Occipital lobe (tissue), 2 donors: Measurements from ENCODE around the gene PRKCA. TPM values are rescaled to one million over a fixed set of nuclear protein-coding genes. Genes with fewer than 3 reads are reported as not detected.
"Not testable (repeated sequence)": the region's sequence is repeated elsewhere in the genome, so short reads cannot be mapped to it uniquely, and the experiment has no call there.

Source experiments
- DNase-seq: peaks from one replicate; lab custom pipeline; 2025; lab: John Stamatoyannopoulos, UW
- total RNA-seq: library from RNA; depleted of rRNA; stranded (reverse); fragments of >200 nt; gene quantifications from one replicate; pipeline ENCODE4 v1.2.3, GENCODE V29; 2014

PRKCA gene
- total RNA-seq, 1 donor from 2014 or later: 29.9 TPM

DNA sequence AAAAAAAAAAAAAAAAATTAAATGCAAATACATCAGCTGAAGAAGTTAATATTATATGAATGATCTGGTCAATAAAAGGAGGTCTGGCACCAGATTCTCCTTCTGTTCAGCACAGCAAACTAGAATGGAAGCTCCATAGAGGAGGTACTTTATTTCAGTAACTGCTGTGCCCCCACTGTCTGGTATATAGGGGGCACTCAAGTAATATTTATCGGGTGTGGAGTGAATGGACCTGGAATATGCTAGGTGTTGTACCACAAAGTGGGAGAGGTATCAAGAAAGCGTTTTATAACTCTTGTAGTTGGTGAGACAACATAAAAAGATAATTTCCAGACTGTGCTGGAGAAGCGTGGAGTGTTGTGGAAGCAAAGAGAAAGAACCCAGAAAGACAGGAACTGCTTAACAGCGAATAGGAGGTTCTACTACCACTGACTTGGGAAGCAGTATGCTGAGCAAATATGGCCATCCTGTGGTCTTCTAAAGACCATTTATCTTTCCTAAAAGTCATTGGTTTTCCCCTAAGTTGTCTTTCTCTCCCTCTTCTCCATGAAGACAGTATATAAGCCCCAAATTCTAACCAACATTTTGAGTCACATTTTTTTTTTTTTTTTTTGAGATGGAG is 12.2 kb upstream of the PRKCA start:
- DNase-seq: no peak

DNA sequence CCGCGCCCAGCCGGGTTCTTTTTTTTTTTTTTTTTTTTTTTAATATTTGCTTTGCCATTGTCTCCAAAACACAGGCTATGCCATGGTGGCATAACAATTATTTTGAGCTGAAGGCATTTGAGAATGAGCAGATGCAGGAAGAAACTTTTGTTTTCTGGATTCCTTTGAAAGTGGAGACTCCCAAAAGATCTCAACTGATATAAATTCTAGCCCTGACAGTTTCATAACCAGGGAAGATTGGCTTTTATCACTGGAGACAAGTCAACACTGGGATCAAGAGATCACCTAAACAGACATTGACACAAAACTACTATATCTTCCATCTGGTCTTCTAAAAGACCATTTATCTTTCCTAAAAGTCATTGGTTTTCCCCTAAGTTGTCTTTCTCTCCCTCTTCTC is 10.1 kb upstream of the PRKCA start:
- no peak for DNase-seq

DNA sequence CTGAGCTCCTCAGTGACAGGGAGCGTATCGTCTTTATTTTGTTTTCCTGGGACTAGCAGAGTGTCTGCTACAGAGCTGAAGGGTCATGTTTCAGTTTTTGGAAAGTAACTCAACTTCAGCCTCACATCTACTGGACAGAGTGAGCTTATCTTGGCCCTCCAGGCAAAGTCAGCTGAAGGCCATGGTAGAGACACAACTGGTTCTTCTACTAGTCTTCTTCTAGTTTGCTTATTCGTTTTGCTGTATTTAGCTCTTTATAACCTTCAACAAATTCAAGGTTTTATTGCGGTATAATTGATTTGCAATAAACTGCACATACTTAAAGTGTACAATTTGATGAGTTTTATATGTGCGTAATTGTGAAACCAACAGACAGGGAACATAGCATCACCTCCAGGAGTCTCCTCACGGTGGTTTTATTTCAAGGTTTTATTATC is 6.1 kb upstream of the PRKCA start:
- no peak for DNase-seq

DNA sequence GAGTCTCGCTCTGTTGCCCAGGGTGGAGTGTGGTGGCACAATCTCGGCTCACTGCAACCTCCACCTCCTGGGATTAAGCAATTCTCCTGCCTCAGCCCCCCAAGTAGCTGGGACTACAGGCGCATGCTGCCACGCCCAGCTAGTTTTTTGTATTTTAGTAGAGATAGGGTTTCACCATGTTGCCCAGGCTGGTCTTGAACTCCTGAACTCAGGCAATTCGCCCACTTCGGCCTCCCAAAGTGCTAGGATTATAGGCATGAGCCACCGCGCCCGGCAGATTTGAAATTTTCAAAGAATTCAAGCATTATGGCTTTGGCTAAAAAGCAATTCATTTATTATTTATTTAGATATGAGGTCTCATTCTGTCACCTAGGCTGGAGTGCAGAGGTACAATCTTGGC is 5.0 kb upstream of the PRKCA start:
- DNase-seq: not testable (repeated sequence)

DNA sequence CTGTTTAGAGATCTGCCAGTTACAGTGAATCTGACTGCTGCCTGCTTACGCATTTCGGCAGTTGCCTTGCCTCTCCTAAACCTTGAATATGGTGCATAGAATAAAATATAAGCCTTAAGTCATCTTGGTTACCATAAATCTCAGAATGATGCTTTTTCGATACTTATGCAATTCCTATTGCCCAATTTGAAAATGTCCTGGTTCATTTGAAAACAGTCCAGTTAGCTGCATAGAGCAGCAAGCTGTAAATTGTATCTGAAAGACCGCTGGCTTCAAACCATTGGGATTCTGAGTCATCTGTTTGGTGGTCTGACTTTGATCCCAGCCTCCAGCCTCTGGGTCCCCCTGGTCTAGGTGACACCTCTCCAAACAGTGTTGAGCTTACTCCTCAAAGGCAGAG is 2.7 kb upstream of the PRKCA start:
- no peak for DNase-seq

DNA sequence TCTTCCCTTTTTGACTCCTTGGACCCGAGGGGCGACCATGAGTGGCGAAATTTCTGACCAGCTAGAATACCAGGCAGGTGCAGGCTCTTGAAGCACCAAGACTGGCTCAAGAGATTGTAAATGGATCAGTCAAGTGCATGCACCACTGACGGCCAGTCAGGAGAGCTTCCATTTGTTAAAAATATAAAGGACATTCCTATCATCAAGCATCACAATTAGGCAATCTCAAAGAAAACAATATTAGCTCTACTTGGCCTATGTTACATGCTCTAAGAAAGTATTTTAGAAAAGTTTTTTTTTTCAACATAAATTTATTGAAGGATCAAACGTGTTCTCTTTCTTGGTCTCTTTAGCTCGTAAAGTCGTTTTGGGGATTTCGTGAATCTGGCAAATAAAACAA is 1.5 kb upstream of the PRKCA start:
- DNase-seq: no peak

DNA sequence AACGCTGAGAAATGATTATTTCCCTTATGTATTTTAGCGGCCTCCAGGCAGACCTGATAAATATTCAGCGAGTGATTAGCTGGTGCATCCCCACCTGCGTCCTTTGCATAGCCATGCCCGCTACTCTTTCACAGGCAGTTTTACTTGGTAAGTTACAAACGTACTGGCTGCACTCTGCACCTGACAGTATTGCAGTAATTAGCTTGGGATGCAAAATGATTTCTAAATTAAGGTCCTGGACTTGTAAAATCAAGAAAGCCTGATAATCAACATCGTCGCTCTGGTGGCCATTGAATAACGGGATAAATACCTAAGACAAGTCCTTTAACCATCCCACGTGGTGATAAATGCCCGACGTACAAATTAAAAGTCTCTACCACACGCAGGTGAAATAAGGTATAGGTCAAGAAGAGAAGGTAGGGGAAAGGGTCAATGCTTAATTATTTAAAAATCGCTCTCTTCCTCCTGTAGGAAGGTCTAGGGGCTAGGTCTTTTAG is 998 bp upstream of the PRKCA start:
- DNase-seq: no peak

DNA sequence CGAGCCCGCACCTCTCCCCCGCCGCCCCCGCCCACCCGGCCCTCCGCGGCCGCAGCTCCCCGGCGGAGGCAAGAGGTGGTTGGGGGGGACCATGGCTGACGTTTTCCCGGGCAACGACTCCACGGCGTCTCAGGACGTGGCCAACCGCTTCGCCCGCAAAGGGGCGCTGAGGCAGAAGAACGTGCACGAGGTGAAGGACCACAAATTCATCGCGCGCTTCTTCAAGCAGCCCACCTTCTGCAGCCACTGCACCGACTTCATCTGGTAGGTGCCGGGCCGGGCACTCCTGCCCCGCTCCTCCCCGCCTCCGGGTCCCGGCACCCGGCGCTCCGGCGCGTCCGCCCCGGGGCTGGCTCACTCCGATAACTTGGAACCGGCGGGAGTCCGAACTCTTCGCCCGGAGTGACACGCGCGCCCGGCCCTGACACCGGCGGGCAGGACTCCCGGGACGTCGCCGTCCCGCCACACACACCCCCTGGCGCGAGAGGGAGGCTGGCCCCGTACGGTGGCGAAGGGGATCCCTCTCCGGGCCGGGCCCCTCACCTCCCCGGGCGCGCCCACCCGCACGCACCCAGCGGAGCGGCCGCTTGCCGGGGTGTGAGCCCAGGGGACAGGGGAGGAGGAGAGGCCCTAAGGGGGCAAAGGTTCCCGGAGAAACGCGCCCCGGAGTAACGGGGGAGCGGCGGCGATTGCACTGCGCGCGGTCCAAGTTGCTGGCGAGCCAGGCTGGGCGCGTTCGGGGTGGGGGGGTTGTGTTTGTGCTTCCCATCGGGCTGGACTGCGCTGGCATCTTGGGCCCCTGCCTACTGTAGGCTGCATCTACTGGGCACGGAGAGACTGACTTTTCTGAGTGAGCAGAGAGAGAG is 581 bp downstream of the PRKCA start:
- DNase-seq: peak; percentile 42

DNA sequence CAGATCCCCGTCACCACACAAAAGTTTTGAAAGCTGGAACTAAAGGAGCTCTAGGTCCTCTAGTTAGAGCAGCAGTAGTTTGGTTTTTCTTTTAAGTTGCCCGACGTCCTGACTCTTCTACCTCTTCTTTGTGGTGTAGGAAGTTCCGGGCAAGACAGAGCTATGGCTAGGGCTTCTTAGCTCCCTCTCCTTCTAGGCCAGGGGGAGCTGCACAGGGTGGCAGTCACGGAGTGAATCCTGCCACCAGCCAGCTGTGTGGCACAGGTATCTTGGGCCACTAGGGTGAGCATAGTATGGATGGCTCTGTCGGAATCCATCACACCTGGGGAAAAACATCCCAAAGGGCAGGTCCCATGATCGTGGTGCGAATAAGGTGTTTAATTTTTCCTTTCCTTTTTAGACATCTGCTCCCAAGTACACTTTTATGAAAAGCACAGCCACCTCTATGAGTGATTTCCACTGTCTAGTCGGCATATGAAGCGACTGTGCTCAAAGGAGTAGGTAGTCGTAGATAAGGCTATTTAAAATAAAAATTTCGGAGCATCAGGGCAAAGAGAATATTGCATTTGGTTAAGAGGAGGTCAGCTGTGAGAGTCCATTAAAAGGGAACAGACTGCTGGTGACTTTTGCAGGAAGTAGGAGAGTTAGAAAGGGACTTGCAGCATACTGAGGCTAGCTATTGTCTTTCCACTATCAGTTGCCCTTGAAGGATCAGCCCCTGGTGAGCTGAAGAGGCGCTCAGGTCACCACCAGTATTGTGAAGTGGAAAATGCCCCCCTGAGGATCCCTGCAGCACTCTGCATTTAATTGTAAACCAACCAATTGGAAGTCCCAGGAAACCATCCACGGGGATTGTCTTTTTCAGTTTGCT is 2.1 kb downstream of the PRKCA start:
- DNase-seq: no peak

DNA sequence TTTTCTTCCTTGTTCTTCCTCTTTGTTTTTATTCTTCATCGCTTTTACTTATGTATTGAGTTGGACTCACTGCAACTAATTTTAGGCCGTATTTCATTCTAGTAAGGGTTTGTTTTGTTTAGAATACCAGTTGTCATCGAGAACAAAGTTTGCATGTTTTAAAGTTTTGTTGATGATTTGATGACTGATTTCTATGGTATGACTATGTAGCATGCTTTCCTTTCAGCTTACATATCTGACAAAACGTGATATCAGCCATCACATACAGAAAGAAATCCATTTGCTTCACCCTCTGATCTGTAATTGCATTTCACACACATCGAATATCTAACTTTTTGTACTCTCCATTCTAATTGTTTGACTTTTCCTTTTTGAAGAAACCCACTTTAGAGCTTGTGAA is 4.0 kb downstream of the PRKCA start:
- no peak for DNase-seq

DNA sequence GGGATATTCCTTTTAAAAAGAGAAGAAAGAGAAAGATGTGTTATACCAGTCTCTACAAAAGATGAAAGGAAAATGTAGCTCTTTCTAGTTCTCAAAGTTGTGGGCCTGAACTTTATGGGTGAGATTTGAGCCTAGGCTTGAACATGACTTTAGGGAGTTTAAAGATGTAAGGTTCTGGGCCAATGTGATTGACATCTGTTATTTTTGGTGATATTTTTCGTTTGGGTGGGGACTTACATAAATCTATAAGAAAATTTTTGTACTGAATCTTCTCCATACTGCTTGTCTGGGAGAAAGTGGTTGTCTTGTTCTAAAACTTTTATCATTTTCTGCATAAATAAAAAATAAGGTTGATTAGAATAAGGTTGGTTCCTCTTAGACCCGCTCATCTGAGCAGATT is 4.8 kb downstream of the PRKCA start:
- no peak for DNase-seq

DNA sequence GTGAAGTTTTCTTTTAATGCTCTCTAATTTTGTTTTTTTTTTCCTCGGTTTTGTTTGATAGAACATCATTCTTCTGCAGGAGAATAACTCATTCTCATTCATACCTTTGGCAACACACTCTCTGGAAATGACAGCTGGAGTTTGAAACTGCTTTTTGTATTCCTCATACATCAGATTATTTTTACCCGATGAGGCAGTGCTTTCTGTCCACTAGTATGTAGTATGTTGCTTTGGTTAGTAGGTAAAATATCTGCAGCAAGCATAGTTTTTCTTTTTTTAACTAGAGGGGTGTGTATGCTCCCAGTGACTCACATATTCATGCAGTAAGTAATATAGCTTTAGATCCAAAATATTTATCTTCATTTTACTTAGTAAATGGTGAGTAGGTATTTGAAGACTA is 6.4 kb downstream of the PRKCA start:
- DNase-seq: no peak

DNA sequence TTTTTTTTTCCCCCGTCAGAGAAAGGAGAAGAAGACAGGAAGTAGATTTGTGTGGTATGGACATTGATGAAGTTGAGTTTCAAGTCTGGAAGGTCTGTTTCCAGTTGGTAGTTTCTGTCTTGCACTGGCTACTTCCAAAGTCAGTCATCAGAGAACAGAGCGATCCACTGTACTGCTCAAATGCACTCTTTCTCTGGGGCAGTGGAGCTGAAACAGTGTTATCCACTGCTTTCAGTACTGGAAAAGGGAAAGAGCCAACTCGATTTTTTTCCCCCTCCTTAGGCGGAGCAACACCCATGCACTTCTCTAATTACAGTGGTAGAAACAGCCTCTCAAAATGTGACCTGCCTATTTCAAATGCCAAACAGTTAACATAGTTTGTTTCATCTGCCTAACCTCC is 7.4 kb downstream of the PRKCA start:
- no peak for DNase-seq

DNA sequence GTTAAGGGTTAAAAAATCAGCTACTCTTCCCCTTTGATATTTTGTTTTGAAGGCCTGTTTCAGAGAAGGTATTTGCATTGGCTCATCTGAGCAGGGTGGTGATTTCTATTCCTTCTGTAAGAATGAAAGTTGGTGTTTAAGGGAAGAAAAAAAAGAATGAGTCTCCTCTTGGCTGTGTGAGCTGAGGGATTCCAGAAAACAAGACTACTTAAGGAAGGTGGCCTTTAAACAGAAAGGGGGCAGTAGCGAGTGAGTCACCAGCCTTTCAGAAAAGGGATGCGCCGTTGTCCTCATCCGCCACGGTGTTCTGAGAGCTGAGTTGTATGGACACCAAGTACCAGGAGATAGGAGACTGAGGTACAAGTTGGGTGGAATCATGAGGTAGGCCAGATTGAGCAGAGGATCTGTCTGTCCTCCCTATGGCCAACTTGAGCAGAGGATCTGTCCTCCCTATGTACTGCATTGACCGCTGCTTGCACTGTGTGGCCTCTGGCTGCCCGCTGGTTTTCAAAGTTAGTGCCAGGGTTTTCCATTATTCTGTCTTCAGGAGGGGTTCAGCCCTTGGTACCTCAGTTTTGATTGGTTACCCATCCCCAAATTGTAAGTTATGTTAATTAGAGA is 8.2 kb downstream of the PRKCA start:
- DNase-seq: no peak

DNA sequence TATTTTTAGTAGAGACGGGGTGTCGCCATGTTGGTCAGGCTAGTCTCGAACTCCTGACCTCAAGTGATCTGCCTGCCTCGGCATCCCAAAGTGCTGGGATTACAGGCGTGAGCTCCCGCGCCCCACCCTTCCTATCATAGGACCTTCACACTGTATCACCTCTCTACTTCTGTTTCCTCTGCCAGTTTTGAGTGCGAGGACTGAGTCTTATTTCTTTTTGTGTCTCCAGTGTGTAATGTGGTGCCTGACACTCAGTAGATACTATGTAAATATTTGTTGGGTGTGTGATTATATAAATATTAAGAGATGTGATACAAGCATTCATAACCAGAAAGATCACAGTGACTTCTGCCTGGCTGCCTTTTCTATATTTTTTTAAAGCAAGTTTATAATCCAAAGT is 10.5 kb downstream of the PRKCA start:
- DNase-seq: no peak

DNA sequence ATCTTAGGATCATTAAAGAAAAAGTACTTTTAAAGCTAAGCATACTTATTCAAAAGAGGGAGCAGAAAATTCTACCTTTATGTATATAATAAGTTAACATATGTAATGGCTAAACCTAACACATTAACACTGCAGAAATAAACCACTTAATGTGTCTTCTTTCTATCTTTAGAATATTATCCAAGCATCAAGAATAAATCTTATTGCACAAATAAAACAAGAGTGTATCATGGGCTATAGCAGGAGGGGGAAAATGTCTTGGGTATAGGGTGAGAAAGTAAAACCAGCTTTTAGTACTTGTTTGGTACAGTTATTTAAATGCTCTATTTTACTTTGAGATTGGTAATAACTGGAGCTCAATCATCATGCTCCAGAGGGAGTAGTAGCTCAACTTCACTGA is 10.9 kb downstream of the PRKCA start:
- no peak for DNase-seq

DNA sequence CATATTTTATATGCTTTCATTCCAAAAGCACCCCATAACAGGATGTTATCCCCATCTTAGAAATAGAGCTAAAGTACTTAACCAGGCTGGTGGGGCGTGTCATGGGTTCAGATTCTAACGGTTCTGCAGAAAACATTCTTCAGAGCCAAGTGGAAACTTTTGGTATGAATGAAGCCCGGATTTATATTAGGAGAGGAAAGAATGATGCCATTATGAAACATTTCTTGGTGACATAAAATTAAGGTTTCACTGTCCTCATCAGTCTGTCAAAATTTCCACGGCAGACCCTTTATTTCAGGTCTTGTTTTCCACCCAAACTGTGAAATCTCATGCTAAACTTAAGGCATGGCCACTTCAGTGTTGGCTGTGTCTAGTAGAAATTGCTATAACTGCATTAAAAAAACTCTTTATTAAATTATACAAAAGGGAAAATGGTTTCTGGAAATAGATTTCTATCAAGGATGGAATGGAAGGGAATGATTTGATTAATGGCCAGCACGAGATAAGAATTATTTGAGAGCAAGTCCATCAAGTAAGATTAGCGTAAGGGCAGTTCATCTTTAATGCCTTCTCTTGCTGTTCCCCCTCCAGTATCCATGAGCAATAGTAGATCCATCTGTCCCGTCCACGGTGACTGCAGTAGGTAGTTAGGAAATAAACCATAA is 11.7 kb downstream of the PRKCA start:
- no peak for DNase-seq

DNA sequence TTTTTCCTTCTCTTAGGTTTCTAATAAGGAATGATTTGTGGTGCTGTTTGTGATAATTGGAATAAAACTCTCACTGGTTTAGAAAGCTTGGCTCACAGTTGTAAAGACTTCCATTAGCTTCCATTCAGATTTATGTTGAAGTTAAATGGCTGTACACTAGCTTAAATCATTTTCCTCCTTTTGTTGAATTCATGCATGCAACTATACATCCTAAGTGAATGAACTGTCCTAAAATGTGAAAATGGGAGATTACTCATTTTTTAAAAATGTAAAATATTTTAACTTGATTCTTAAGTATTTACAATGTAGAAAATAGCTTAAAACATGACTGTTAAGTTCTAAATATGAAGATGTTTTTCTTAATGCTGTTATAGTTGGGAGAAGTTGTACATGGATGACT is 15.2 kb downstream of the PRKCA start:
- DNase-seq: no peak

DNA sequence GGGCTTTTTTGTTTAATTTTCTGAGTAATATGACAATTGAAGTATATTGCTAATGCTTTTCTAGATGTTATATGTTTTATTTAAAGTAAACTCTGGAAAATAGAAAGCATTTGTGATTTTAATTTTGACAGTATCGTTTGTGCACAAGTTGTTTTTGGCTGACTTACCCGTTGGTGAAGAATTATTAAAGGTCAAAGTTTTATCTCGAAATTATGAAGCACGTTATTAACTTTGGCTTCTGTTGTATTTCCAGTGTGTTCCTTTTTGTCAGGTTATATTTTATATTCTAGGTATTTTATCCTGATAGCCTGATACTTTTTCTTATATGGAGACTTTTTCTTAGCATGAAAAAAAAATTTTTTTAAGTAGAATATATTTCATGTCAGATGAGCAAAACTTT is 16.8 kb downstream of the PRKCA start:
- DNase-seq: no peak

DNA sequence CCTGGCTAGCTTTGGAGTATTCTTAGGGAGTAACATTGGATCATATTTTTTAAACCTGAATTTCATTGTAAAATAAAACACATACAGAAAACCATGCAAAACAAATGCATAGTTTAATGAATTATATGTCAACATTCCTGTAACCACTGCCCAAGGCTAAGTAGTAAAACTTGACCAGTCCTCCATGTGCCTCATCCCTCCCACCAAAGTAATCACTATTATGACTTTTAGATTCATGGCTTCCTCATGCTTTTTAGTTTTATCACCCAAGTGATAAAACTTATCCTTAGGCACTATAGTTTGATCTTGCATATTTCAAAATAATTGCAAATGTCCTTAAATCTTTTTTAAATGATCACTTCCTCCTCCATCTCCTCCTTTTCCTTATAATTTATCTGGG is 20.4 kb downstream of the PRKCA start:
- DNase-seq: no peak

DNA sequence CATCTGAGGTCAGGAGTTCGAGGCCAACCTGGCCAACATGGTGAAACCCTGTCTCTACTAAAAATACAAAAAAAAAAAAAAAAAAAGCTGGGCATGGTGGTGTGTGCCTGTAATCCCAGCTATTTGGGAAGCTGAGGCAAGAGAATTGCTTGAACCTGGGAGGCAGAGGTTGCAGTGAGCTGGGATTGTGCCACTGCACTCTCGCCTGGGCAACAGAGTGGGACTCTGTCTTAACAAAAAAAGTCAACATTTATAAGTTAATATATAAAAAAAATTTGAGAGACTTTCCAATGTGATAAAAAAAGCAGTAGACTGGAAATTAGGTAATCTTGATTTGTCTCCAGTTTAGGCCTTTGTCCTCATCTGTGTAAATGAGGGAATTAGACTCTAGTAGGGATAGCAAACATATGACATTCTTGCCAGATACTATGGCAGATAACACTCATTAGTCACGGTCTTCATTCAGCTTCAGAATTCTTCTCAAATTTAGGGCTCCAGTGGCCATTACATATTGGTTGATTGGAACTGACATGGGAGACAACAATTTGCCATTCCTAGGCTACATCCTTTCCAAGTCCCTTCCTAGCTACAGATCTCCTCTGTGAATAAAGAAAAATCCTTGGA is 22.1 kb downstream of the PRKCA start:
- DNase-seq: not testable (repeated sequence)
